ENCODE measurements around the gene VIM. TPM values are rescaled to one million over a fixed set of nuclear protein-coding genes. Genes with fewer than 3 reads are reported as not detected.

VIM gene
- total RNA-seq, 4 donors from 2014 or later, result 697 to 1,198 (median 1,024) TPM

GRCh38 chr10:17208476-17208875 is 19.6 kb upstream of the VIM start:
- Histone ChIP-seq H3K9me3 (no peaks in the 10 kb centered on the region), H3K27me3 (no peaks in the 10 kb centered on the region), H3K4me1 (no peaks in the 10 kb centered on the region), H3K4me3 (no peak overlapping the region), H3K36me3 (no peaks in the 10 kb centered on the region), H3K27ac (no peak overlapping the region)
- DNase-seq (ENCODE audit: low spot score in 2 of 2), result no peak
- TF ChIP-seq CTCF (IDR thresholded peaks at IDR 0.05), result no peak
- no peak for TF ChIP-seq POLR2A (IDR thresholded peaks at IDR 0.05)

GRCh38 chr10:17209302-17209701 is 18.7 kb upstream of the VIM start:
- 78% methylated on average over 1 of the region's 1 CpG for WGBS
- H3K9me3 ChIP-seq, result no peaks in the 10 kb centered on the region
- no peak for DNase-seq (ENCODE audit: low spot score in 2 of 2)
- H3K36me3 ChIP-seq, result no peaks in the 10 kb centered on the region
- H3K27me3 ChIP-seq, result no peaks in the 10 kb centered on the region
- H3K27ac ChIP-seq, result no peak overlapping the region
- H3K4me3 ChIP-seq, result no peak overlapping the region
- TF ChIP-seq CTCF (IDR thresholded peaks at IDR 0.05), result no peak
- TF ChIP-seq EP300 (IDR thresholded peaks at IDR 0.05), result no peak
- TF ChIP-seq POLR2A (IDR thresholded peaks at IDR 0.05), result no peak
- TF ChIP-seq POLR2AphosphoS5 (IDR thresholded peaks at IDR 0.05), result no peak
- H3K4me1 ChIP-seq, result no peaks in the 10 kb centered on the region

DNA sequence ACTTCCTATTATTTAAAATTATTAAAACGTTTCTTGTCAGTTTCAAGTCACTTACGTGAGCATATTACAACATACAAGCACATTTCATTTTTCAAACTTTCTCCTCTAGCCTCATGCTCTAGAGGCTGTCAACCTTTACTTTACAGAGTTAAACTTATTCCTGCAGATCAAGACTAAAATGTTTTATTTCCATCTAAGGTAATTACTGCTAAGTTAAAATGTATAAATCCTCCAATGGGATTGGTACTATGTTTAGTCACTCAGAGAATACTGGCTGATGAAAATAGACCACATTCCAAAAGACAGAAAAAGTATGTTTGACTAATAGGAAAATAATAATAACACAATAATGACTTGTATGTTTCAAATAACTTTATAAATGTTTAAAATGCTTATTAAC is 18.2 kb upstream of the VIM start:
- Histone ChIP-seq H3K4me1 (no peaks in the 10 kb centered on the region), H3K36me3 (no peaks in the 10 kb centered on the region), H3K9me3 (no peaks in the 10 kb centered on the region), H3K4me3 (no peak overlapping the region), H3K27ac (no peak overlapping the region), H3K27me3 (no peaks in the 10 kb centered on the region)
- WGBS, result 69% methylated on average over 2 of the region's 2 CpGs
- DNase-seq (ENCODE audit: low spot score in 2 of 2), result no peak
- TF ChIP-seq CTCF (IDR thresholded peaks at IDR 0.05) (no peak), POLR2AphosphoS5 (IDR thresholded peaks at IDR 0.05) (no peak), POLR2A (IDR thresholded peaks at IDR 0.05) (no peak), EP300 (IDR thresholded peaks at IDR 0.05) (no peak)

DNA sequence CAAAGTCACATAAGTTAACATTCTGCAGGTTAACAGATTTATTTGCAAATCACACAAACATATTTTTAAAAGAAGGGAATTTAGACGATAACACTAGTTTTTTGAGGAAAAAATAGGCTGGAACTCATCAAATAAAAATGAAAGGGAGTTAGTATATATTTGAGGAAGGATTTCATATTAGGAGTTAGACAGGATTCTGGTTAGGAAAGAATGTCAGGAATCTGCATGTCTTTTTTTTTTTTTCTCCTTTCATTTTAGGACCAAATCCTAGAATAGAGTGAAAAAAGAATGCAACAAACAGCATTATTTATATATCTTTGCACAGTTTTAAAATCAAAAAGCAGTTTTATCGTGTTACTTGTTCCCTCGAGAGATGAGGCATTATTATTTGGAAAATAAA is 17.7 kb upstream of the VIM start:
- no peak for TF ChIP-seq CTCF (IDR thresholded peaks at IDR 0.05)
- TF ChIP-seq POLR2AphosphoS5 (IDR thresholded peaks at IDR 0.05), result no peak
- no peak for TF ChIP-seq POLR2A (IDR thresholded peaks at IDR 0.05)
- TF ChIP-seq EP300 (IDR thresholded peaks at IDR 0.05), result no peak

DNA sequence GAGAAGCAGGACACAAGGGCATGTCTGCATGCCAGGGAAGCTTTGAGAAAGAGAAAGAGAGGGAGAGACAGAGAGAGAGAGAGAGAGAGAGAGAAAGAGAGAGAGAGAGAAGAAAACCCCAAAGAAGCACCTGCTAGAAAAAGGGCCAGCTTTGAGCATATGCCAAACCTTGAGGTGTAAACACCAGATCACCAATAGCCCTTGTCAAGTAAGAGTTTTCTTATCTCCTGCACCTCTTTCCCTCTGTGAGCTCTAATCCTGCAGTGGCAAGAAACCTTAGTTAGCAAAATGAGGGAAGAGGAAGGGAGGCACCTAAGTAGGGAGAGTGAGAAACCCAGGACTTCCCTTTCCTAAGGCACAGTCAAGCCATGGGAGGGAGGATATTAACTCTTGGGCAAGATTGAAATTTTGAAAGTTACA is 15.2 kb upstream of the VIM start:
- Histone ChIP-seq H3K27me3 (no peaks in the 10 kb centered on the region), H3K36me3 (no peaks in the 10 kb centered on the region), H3K27ac (no peak overlapping the region), H3K4me1 (peaks cover 18% of the 10 kb centered on the region), H3K9me3 (no peaks in the 10 kb centered on the region), H3K4me3 (no peak overlapping the region)
- TF ChIP-seq CTCF (IDR thresholded peaks at IDR 0.05) (no peak), POLR2A (IDR thresholded peaks at IDR 0.05) (no peak), POLR2AphosphoS5 (IDR thresholded peaks at IDR 0.05) (no peak), EP300 (IDR thresholded peaks at IDR 0.05) (no peak)
- no peak for DNase-seq (ENCODE audit: low spot score in 2 of 2)

More for the DNA sequence above, 17.7 kb upstream of the VIM start:
- H3K27me3 ChIP-seq, result no peaks in the 10 kb centered on the region
- no peak overlapping the region for H3K27ac ChIP-seq
- H3K4me1 ChIP-seq, result peaks cover under 1% of the 10 kb centered on the region
- WGBS, result 37% methylated on average over 3 of the region's 3 CpGs
- no peak for DNase-seq (ENCODE audit: low spot score in 2 of 2)
- no peak overlapping the region for H3K4me3 ChIP-seq
- no peaks in the 10 kb centered on the region for H3K9me3 ChIP-seq
- H3K36me3 ChIP-seq, result no peaks in the 10 kb centered on the region

All from suprapubic skin (tissue), 4 donors.